MM.1S (cell line): ENCODE results near the gene KCNJ1.

Source experiments
- DNase-seq: peaks from one replicate; pipeline ENCODE4 v3.0.0-alpha.2; 2015
- H2AFZ ChIP-seq: fragments of 300-600 bp; sonication (generic); 2 replicates; pipeline ENCODE4 v1.6.0; 2016; ENCODE audit warnings: antibody characterized with exemption, low read length
- H3F3A ChIP-seq: fragments of 300-600 bp; sonication (generic); 2 replicates; pipeline ENCODE4 v1.6.1; 2016; ENCODE audit warnings: mild to moderate bottlenecking, antibody characterized with exemption, low read length, moderate library complexity, mixed read lengths; ENCODE audit not compliant: insufficient read depth
- H3K27ac ChIP-seq: fragments of 300-600 bp; sonication (generic); 2 replicates; pipeline ENCODE4 v1.5.1; 2016; ENCODE audit warnings: mild to moderate bottlenecking, low read length
- H3K27me3 ChIP-seq: fragments of 300-600 bp; sonication (generic); replicated peaks from 2 replicates; pipeline ENCODE4 v1.6.0; 2016; ENCODE audit warnings: low read length; ENCODE audit not compliant: insufficient read depth
- H3K36me3 ChIP-seq: fragments of 300-600 bp; sonication (generic); replicated peaks from 2 replicates; pipeline ENCODE4 v1.6.1; 2016; ENCODE audit warnings: mild to moderate bottlenecking, low read length, mixed read lengths; ENCODE audit not compliant: insufficient read depth
- H3K4me1 ChIP-seq: fragments of 300-600 bp; sonication (generic); 2 replicates; pipeline ENCODE4 v1.6.1; 2016; ENCODE audit warnings: low read length, mixed read lengths
- H3K4me2 ChIP-seq: fragments of 300-600 bp; sonication (generic); 2 replicates; pipeline ENCODE4 v1.6.0; 2016; ENCODE audit warnings: low read depth, low read length
- H3K4me3 ChIP-seq: fragments of 300-600 bp; sonication (generic); 2 replicates; pipeline ENCODE4 v1.5.1; 2016; ENCODE audit warnings: low read length, mixed read lengths
- H3K79me2 ChIP-seq: fragments of 300-600 bp; sonication (generic); 2 replicates; pipeline ENCODE4 v1.6.1; 2016; ENCODE audit warnings: mixed run types, low read length, mixed read lengths
- H3K9ac ChIP-seq: fragments of 300-600 bp; sonication (generic); 2 replicates; pipeline ENCODE4 v1.6.1; 2016; ENCODE audit warnings: low read length, mixed read lengths
- H3K9me2 ChIP-seq: fragments of 300-600 bp; sonication (generic); replicated peaks from 2 replicates; pipeline ENCODE4 v1.6.1; 2016; ENCODE audit warnings: mild to moderate bottlenecking, low read length, mixed read lengths; ENCODE audit not compliant: insufficient read depth
- H3K9me3 ChIP-seq: fragments of 300-600 bp; sonication (generic); replicated peaks from 2 replicates; pipeline ENCODE4 v1.6.1; 2016; ENCODE audit warnings: mild to moderate bottlenecking, low read length, mixed read lengths; ENCODE audit not compliant: insufficient read depth
- H4K20me1 ChIP-seq: fragments of 300-600 bp; sonication (generic); 2 replicates; pipeline ENCODE4 v1.6.1; 2016; ENCODE audit warnings: mild to moderate bottlenecking, low read length, moderate library complexity, mixed read lengths; ENCODE audit not compliant: insufficient read depth
- EZH2 ChIP-seq: fragments of 300-600 bp; sonication (generic); optimal IDR thresholded peaks from 2 replicates; pipeline ENCODE3; 2017; ENCODE audit warnings: low read depth, mild to moderate bottlenecking, antibody characterized with exemption, low read length, mixed read lengths
- EZH2phosphoT487 ChIP-seq: fragments of 300-600 bp; sonication (generic); IDR thresholded peaks from 2 replicates; pipeline ENCODE4 v1.6.1; 2018; ENCODE audit warnings: antibody characterized with exemption, low read length
- TF ChIP-seq, protein P1 (sequence below): fragments of 300-600 bp; sonication (generic); IDR thresholded peaks from 2 replicates; pipeline ENCODE4 v1.5.1; 2016; ENCODE audit warnings: antibody characterized with exemption, low read length, mixed read lengths

Gene KCNJ1

DNA sequence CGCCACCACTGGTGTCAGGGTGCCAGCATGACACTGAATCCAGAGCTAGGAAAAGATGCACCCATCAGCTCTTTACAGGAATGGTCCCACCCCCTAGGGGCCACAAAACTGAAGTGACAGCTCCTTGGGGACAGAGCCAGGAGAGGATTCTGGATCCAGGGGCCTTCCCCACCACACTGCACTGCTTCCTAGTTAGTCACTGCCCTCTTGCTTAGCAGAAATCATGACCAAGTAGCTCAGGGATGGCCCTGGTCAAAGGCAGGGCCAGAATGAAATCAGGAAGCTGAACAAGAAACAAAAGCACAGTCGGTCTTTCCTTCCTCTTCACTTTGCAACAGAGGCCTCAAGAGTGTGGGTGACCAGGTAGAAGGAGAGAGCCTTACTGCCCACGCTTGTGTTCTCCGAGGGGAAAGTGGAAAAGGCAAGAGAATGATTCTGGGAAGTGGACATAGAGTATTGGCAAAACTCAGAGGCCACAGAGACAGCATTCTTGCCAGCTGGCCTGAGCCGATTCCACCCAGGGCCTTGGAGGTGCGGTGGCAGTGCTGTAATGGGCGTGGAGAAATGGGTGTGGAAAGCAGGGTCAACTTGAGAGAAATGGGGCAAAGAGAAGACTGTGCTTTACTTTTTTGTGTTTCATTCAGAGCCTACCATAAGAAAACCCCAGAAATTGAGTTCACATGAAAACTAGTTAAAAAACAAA lies 39.8 kb downstream of the KCNJ1 start:
- Histone ChIP-seq H3K36me3 (no peaks in the 10 kb centered on the region), H3F3A (peaks cover 23% of the 10 kb centered on the region), H3K4me3 (no peak overlapping the region), H3K4me2 (no peak overlapping the region), H3K4me1 (peaks cover 19% of the 10 kb centered on the region), H3K9me2 (no peaks in the 10 kb centered on the region), H3K27ac (no peak overlapping the region), H3K9ac (no peak overlapping the region), H4K20me1 (no peaks in the 10 kb centered on the region), H3K27me3 (no peaks in the 10 kb centered on the region), H2AFZ (no peak overlapping the region), H3K79me2 (no peaks in the 10 kb centered on the region; the same call in 1 of the 2 replicates), H3K9me3 (no peaks in the 10 kb centered on the region)
- DNase-seq, result no peak
- TF ChIP-seq, protein P1, sequence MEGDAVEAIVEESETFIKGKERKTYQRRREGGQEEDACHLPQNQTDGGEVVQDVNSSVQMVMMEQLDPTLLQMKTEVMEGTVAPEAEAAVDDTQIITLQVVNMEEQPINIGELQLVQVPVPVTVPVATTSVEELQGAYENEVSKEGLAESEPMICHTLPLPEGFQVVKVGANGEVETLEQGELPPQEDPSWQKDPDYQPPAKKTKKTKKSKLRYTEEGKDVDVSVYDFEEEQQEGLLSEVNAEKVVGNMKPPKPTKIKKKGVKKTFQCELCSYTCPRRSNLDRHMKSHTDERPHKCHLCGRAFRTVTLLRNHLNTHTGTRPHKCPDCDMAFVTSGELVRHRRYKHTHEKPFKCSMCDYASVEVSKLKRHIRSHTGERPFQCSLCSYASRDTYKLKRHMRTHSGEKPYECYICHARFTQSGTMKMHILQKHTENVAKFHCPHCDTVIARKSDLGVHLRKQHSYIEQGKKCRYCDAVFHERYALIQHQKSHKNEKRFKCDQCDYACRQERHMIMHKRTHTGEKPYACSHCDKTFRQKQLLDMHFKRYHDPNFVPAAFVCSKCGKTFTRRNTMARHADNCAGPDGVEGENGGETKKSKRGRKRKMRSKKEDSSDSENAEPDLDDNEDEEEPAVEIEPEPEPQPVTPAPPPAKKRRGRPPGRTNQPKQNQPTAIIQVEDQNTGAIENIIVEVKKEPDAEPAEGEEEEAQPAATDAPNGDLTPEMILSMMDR, result no peak
- TF ChIP-seq EZH2phosphoT487 (no peak), EZH2 (no peak)

DNA sequence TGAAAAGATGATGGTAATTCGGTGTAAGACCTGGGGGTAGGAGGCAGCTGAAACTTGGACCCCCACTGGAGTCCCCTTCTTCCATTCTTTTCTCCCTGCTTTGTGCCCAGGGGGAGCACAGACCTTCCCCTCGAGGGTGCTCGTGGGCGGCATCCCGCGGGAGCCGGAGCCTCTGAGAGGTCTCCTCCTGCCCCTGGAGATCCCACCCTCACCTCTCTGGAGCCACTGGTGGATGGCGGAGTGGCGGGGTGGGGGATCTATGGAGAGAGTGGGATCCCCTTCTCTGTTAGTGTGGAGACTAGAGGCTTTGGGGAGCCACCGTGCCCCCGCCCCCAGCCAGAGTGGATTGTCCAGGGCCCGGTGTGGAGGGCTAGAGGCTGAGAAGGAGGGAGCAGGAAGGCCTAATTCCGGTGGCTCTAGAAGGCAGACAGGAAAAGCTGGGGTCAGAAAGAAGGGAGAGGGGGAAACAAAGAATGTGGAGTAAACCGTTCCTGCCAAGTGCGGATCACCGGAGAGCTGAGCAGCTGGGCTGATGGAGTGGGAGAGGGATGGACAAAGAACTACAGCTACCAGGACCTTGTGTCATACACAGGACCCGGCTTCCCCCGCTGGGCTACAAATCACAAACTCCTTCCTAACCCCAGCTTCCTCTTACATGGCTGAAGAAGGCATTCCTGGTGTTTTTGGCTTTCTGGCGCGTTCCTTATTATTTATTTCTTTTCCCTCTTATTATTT lies 41.9 kb downstream of the KCNJ1 start:
- no peaks in the 10 kb centered on the region for H3K36me3 ChIP-seq
- no peak overlapping the region for H3K4me3 ChIP-seq
- peaks cover 8% of the 10 kb centered on the region for H3K4me1 ChIP-seq

GRCh38 chr11:128824191-128825049 lies 42.7 kb downstream of the KCNJ1 start:
- no peak overlapping the region for H3K27ac ChIP-seq
- H3K4me3 ChIP-seq, result no peak overlapping the region
- no peak overlapping the region for H3K9ac ChIP-seq
- TF ChIP-seq, protein P1, result no peak
- no peak for TF ChIP-seq EZH2phosphoT487
- no peak for TF ChIP-seq EZH2
- H3K9me3 ChIP-seq, result no peaks in the 10 kb centered on the region
- H3K9me2 ChIP-seq, result no peaks in the 10 kb centered on the region
- H3K27me3 ChIP-seq, result no peaks in the 10 kb centered on the region
- no peaks in the 10 kb centered on the region for H4K20me1 ChIP-seq
- H3K79me2 ChIP-seq, result no peaks in the 10 kb centered on the region
- 0 out of 2 replicates have a peak, but pooled peaks cover 7% of the 10 kb centered on the region for H3F3A ChIP-seq
- DNase-seq, result no peak
- H3K4me1 ChIP-seq, result peaks cover 2% of the 10 kb centered on the region; the same call in 1 of the 2 replicates
- no peak overlapping the region for H2AFZ ChIP-seq
- no peak overlapping the region for H3K4me2 ChIP-seq
- H3K36me3 ChIP-seq, result no peaks in the 10 kb centered on the region

More for the DNA sequence above, 41.9 kb downstream of the KCNJ1 start:
- H3F3A ChIP-seq, result peaks cover 15% of the 10 kb centered on the region
- no peaks in the 10 kb centered on the region for H3K79me2 ChIP-seq
- no peak overlapping the region for H3K9ac ChIP-seq
- no peak overlapping the region for H2AFZ ChIP-seq
- no peak for DNase-seq
- no peak overlapping the region for H3K4me2 ChIP-seq
- no peak overlapping the region for H3K27ac ChIP-seq
- H3K9me3 ChIP-seq, result no peaks in the 10 kb centered on the region
- no peaks in the 10 kb centered on the region for H4K20me1 ChIP-seq
- H3K27me3 ChIP-seq, result no peaks in the 10 kb centered on the region
- no peak for TF ChIP-seq EZH2phosphoT487
- no peak for TF ChIP-seq EZH2
- TF ChIP-seq, protein P1, result no peak
- H3K9me2 ChIP-seq, result no peaks in the 10 kb centered on the region
